Suppressor macrophage treated with lipopolysaccharide for 4 hours (primary cell): ENCODE results near the gene PEDS1.
"Not testable (repeated sequence)": the region's sequence is repeated elsewhere in the genome, so short reads cannot be mapped to it uniquely, and the experiment has no call there.

ENCODE experiments used
- DNase-seq: peaks from one replicate; pipeline ENCODE4 v3.0.0-alpha.2; 2020

PEDS1 gene

GRCh38 chr20:50112512-50113419 is 40.8 kb downstream of the PEDS1 start, which contains the start of gene UBE2V1:
Gene UBE2V1, minus strand, starts transcription at chr20:50113150. Its CDS starts 22 bp downstream, at chr20:50113128.
- DNase-seq, result peak; percentile 96

DNA sequence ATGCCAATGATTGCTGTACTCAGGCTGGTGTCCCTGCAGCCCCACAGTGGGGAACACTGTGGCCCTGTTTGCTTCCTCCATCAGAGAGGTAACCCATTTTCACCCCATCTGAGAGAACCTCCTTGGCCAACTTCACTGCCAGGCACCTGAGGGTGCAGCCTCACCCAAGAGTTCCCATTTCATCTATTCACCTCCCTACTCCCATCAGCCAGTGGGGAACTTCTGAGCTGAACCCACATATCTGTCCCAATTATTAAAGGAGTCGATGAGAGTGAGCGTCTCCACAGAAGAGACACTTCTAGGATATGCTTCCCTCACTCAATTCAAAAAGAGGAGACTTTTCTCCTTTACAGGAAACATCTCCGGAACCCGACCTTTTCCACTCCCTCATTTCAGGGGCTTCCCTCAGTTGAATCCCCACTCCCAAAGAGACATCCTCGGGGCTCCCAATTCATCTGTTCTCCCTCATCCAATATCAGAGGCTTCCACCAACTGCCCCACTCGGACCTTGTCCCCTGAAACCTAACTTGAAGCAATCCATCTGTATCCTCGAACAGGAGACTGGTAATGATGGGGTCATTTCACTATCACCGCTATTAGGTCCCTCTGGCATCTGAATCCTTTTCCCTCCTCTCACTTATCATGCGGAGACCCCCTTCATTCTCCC is 41.6 kb downstream of the PEDS1 start:
- DNase-seq, result no peak

GRCh38 chr20:50111120-50111828 is 42.2 kb downstream of the PEDS1 start:
- peak; percentile 44 for DNase-seq

- DNase-seq, result peak; percentile 78
These were observed 43.1 kb downstream of the PEDS1 start for GRCh38 chr20:50110141-50111047.

GRCh38 chr20:50108556-50109235 is 44.8 kb downstream of the PEDS1 start:
- no peak for DNase-seq

DNA sequence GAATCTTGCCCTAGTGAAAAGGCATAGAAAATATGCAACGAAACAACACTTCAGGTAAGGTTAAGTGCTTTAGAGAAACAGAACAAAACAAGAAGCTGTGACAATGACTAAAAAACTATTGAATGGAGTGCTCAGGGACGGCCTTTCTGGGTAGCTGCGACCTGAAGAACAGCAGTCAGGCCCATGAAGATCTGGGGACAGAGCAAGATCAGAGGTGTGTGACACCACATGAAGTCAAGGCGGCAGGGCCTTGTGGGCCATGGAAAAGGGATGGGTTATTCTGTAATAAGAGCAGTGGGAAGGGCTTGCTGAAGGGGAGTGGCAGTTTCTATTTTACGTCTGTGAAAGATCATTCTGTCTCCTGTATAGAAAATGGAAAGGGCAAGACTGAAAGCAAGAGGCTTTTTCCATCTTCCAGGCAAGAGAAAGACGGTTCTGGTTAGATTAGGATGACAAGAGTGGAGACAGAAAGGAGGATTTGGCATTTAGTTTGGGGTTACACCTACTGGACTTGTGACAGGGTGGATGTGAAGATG is 45.7 kb downstream of the PEDS1 start:
- DNase-seq, result no peak

GRCh38 chr20:50107086-50107660 is 46.4 kb downstream of the PEDS1 start:
- DNase-seq, result no peak

DNA sequence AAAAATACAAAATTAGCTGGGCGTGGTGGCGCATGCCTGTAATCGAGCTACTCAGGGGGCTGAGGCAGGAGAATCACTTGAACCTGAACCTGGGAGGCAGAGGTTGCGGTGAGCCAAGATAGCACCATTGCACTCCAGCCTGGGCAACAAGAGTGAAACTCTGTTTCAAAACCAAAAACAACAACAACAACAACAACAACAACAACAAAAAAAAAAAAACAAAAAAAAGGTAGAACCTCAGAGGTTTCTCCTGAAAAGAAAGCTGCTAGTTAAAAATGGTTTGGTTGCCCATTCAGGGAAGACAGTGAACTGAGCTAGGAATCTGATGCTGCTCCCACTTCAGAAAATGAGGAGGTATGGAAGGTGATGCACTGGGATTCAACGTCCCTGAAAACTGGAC is 46.9 kb downstream of the PEDS1 start:
- not testable (repeated sequence) for DNase-seq
